NOMO-1 treated with dmso at 0.1 percent for 144 hours (cell line): ENCODE measurements around the gene GLYR1.

Experiments
- DNase-seq: peaks from one replicate; lab custom pipeline; 2025; ENCODE audit not compliant: unreplicated experiment; lab: John Stamatoyannopoulos, UW

The GLYR1 gene

DNA sequence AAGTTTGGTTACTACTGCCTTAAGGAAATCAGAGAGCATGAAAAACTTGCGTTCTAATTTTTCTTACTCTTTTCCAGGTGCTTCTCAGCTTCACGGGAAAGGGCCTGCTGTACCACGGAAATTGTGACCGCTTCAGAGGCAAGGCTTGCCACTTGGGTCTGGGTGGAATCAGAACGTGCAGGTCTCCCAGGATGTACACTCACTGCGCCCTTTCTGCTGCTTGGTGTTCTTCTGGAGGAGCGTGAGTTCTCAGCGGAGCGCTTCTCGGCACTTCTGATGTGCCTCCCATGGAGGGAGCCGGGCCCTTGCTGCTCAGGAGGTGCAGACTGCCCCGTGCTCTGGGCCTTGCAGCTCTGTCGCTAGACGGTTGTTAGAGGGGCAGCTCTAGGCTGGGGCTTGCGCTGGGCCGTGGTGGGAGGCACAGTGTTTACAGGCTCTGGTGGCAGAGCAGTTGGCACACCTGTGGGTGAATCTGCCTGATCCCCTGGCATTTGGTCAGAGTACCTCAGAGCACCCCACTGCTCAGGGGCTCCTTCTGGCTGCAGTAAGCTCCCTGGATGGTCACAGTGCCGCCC is 33.0 kb upstream of the GLYR1 start:
- DNase-seq: no peak

DNA sequence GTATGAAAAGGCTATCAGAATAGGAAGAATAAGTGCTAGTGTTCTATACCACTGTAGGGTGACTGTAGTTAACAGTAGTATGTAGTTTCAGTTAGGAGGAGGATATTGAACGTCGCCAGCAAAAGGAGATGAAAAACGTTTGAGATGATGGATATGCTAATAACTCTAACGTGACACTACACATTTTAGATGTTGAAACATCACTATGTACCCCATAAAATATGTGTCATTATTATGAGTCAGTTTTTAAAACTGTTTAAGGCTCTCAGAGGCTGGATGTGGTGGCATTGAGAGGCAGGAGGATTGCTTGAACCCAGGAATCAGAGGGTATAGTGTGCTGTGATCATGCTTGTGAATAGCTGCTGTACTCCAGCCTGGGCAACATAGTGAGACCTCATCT is 32.0 kb upstream of the GLYR1 start:
- no peak for DNase-seq

DNA sequence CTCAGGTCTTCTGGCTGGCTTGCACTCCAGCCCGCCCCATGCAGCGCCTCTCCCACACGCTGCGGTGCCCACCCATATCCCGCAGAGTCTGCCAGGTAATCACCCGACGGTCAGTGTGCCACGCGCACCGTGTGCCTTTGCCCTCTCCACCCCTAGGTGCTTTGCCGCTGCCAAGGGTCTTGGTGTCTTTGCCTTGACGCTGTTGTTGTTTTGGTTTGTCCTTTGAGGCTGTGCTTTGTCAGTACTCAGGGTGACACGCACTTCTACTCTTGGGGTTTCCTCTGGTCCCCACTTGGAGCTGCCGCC is 30.2 kb upstream of the GLYR1 start:
- DNase-seq: no peak

DNA sequence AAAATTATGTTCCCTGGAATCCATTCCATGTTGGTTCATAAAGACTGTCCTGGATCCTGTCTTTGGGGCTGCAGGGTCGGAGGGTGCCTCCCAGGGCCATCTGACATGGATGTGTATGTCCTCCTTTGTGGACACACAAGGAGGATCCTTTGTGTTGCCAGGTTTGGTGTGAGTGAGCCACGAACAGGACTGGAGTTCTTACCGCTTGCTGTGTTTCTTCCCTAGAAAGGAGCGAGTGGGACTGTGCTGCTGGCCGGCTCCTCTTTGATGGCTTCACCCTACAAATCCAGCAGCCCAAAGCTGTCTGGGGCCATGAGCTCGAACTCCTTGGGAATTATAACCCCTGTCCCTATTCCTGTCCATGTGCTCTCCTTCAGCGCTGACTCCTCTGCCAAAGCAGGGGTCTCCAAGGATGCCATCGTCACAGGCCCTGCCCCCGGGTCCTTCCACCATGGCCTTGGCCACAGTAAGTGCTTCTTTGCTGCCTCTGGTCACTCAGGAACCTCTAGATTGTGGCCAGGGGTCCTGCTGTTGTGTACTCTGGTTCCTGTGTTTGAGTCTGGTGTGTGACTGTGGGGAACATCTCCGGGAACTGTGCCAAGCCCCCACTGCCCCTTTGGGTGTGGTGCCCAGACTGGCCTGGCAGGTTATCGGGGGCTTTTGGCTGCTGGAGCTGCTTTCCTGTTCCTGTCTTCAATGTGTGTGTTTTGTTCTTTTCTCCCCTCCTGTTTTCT is 29.7 kb upstream of the GLYR1 start:
- DNase-seq: no peak

DNA sequence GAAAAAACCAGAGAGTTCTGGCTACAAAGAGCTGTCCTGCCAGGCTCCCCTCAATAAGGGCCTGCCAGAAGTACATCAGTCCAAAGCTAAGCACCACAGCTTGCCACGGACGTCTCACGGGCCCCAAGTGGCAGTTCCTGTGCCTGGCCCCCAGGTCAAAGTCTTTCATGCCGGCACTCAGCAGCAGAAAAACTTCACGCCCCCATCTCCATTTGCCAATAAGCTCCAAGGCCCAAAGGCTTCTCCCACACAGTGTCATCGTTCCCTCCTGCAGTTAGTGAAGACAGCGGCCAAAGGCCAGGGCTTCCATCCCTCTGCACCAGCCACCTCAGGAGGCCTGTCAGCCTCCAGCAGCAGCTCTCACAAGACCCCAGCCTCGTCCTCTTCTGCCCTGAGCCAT is 27.6 kb upstream of the GLYR1 start:
- DNase-seq: no peak

DNA sequence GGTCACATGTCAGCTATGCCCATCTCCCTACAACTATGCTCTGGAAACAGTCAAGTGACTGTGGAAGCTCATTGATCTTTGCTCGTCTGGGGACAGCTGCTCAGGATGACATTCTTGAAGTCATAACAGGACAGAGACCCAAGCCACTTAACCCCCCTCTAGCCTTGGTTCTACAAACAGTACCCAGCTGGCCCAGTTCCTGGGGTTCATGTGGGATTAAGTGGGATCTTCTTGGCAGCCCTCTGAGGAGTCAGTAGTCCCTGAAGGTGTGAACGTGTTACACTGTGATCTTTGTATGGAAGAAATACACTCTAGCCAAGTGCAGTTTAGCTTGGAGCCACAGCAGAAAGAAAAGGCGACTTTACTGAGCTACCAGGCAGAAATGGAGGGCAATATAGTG is 26.0 kb upstream of the GLYR1 start:
- no peak for DNase-seq

DNA sequence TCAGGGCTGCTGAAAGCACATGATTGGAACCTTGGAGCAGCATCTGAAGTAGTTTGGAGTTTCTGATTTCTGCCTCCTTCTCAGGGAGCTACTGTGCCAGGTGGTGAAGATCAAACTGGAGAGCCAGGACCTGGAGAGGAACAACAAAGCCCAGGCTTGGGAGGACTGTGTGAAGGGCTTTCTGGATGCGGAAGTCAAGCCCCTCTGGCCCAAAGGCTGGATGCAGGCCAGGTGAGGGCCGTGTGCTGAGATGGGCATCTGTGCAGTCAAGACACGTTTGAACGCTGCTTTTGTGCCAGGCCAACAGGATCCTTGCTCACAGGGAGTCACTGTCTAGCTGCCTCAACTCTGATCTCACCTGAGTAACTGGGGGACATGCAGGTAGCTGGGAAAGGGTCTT is 24.0 kb upstream of the GLYR1 start:
- DNase-seq: no peak

DNA sequence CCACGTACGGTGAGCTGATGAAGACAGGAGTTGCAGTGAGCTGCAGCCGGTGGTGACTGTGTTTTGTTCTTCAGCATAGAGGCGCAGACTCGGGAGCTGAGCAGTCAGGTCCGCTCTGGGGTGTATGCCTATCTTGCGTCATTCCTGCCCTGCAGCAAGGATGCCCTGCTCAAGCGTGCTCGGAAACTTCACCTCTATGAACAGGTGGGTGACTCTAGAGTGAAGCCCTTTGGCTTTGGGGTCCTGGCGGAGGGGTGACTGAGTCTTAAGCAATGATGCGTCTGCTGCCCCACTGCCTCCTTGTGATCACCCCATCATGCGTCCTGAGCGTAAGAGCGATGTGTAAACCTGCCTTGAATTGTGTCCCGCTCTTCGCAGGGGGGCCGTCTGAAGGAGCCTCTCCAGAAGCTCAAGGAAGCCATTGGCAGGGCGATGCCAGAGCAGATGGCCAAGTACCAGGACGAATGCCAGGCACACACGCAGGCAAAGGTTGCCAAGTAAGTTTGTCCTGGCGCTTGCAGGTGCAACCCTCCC is 23.1 kb upstream of the GLYR1 start:
- no peak for DNase-seq

DNA sequence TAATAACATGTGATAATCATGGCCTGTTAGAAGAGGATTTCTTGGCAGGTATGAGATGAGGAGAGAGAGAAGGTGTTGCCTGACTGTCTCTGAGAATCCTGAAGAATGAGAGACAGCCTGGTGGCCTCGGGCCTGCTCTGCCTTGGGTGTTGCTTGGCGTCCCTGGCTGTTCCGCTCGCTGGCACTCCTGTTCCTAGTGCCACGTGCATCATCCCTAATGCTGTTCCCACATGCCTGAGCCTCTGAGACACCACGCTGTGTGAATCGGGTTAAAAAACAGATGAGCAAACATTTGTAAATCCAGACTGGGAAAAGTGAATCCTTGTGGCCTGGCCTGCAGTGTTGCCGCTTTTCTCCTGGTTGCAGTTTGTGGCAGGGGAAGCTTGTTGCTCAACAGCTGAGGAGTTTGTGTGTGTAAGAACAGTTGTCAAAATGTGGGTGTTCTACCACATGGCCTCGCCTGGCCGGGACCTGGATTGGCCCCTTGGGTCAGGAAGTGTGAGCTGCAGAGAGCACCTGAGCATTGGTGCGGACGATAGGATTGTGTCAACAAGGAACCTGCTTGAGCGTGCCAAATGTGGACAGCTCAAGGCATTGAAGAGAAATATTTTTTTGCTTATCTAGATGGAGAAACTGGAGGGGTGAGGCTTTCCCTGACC is 22.2 kb upstream of the GLYR1 start:
- no peak for DNase-seq

DNA sequence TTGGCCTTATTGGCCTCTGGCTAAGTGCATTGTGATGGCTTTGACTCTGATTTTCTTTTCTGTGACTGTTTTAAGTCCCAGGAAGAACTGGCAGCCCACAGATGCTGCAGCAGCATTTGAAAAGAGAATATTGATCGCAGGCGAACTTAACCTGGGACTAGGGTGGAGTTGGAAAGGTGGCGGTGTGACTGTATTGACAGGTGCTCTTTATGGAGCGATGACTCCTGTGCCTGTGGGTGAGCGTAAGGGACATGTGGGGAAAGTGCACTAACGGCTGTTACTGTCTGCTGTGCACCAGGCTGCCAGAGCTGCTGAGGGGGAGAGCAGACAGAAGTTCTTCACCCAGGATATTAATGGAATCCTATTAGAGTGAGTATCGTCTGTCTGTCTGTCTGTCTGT is 21.4 kb upstream of the GLYR1 start:
- no peak for DNase-seq

DNA sequence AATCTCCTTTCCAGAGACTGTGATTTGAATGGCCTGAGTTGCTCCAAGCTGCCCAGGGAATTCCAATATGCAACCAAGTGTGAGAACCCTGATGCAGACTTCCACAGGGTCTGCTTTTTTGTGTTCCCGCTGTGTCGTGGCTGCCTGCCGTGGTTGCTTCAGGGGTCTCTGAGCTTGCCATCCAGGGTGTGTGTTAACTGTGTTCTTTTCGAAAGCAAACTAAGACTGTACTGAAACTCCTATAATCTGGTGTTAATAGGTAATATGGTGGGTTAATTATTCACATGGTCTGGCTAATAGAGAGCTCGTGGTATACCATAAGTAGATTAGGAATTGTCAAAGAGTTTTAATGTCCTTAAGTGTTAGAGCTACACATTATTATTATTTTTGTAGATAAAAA is 20.9 kb upstream of the GLYR1 start:
- DNase-seq: no peak

DNA sequence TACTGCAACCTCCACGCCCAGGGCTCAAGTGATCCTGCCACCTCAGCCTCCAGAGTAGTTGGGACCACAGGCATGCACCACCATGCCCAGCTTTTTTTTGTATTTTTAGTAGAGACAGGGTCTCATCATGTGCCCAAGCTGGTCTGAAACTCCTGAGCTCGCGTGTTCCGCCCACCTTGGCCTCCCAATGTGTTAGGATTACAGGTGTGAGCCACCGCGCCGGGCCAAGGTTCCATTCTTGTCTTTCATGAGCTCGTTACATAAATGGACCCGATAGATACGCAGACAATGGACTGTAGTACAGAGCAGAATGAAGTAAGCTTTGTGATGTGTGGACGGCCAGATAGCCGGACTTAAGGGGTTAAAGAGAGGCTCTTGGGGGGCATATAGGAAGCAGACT is 19.5 kb upstream of the GLYR1 start:
- DNase-seq: no peak

DNA sequence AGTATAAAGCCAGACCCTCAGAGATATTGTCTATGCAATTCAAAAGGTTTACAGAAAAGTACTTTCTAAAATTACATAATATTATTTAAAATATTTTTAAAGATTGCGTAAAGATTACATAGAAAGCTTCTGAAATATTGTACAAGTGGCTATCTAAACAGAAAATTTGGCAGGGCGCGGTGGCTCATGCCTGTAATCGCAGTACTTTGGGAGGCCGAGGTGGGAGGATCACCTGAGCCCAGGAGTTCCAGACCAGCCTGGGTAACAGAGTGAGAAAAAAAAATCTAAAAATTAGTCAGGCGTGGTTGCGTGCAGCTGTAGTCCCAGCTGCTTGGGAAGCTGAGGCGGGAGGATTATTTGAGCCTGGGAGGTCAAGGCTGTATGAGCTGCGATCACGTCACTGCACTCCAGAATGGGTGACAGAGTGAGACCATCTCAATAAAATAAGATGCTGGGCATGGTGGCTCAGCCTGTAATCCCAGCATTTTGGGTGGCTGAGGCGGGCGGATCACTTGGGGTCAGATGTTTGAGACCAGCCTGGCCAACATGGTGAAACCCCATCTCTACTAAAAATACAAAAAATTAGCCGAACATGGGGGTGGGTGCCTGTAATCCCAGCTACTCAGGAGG is 18.3 kb upstream of the GLYR1 start:
- no peak for DNase-seq

DNA sequence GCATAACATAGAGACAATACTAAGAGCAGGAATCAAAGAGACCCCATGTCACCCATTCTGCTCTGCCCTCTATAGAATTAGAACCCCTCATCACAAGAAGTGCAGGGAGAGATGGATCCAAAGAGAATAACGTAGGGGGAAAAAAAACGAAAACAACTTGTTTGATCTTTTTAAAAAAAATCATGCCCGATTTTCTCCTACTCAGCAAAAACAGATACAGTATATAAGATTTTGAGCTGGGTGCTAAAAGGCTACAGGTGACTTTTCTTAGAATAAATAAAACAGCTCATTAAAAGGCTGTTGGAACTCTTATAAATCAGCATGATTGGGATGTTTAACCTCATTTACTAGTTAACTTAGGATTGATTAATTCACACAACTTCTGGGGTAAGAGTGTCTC is 17.6 kb upstream of the GLYR1 start:
- DNase-seq: no peak

DNA sequence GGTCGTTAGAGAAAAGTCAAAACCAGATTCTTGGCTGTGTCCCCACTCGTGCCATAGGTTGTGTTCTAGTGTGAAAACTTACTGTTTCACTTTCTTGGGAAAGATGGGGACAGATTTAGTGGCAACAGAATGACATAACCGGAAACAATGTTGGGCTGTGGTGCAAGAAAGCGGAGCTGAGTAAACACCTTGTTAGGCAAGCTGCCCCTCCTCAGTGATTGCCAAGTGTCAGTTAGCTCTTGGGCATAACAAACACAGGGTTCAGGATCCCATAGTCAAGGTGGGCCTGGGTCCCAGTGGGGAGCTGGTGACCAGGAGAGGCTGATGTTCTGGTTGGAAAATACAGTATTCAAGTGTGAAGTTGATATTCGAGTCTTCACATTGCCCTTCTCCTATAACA is 15.6 kb upstream of the GLYR1 start:
- DNase-seq: no peak

DNA sequence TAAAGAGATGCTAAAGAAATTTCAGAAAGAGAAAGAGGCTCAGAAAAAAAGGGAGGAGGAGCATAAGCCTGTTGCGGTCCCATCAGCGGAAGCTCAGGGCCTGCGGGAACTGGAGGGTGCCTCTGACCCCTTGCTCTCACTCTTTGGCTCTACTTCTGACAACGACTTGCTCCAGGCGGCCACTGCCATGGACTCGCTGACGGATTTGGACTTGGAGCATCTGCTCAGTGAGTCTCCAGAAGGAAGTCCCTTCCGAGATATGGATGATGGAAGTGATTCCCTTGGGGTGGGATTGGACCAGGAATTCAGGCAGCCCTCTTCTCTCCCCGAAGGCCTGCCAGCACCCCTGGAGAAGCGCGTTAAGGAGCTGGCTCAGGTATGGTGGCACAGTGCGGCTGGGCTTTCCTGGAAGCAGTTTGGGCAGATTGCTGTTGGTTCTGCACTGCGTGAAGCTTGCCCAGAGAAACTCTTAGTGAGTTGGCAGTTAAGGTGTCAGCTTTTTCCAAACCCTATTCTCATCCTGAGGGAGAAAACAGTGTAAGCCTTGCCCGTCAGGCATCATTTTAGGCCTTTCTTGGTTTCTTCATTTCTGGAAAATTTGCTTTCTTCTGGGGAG is 13.7 kb upstream of the GLYR1 start:
- DNase-seq: no peak

DNA sequence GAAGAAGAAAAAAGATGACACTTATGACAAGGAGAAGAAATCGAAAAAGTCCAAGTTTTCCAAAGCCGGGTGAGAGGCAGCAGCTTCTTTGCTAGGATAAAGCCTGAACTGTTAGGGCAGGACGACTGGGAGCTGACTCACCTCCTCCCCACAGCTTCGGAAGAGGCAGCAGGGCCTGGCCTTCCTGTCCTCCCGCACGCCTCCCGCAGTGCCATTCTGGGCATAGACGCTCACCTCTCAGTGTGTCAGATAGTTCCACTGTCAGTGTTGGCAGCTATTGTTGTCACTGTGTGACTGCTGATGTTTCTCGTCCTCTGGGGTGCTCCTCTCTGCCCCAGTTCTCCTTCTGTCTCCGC is 12.8 kb upstream of the GLYR1 start:
- no peak for DNase-seq

DNA sequence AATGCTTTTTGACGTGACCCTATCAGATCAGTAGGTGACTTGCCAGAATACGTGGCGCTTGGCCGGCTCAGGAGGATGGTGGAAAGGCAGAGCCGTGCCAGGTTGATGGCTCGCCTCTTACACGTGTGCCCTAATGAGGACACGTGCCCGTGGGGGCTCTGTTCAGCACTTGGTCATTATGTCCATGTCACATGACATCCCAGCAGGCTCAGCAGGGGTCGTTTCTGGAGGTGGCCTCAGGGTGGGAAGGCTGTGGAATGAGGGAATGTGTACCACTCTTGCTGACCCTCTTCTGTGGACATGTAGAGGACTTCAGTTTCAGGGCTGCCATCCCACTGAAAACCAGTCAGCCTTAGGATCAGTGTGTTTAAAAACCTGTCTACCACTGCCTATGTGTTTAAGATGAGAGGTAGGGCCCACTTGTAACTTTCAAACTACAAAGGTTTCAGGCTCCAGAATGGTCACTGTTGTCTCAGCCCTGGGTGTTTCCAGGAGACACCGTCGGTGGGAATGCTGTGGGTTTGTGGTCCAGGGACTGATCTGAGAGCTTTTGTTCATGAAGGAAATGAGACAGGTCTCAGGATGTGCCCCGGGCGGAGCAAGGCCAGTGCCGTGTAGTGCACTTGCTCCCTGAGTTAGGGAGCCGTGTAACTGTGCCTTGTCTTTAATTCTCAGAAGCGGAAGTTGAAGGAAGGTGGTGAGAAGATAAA is 12.3 kb upstream of the GLYR1 start:
- no peak for DNase-seq

DNA sequence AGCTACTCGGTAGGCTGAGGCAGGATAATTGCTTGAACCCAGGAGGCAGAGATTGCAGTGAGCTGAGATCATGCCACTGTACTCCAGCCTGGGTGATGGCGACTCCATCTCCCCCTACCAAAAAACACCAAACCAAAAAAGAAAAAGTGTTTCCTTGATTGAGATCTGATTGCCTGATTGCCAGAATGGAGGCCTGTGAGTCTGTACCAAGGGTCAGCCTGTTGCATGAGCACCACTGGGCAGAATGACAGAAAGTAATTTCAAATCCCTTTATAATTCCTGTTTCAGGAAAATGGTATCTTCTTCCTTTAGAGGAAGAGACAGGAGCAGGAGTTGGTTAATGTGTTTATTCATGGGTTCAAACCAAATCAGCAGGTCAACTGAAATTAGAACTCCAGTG is 8.7 kb upstream of the GLYR1 start:
- DNase-seq: no peak

DNA sequence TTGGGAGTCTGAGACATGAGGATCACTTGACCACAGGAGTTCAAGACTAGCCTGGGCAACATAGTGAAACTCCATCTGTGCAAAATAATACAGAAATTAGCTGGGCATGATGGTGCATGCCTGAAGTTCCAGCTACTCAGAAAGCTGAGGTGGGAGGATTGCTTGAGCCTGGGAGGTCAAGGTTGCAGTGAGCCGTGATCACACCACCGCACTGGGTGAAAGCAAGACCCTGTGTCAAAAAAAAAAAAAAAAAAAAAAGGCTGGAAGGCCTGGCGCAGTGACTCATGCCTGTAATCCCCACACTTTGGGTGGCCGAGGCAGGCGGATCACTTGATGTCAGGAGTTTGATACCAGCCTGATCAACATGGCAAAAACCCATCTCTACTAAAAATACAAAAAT is 8.3 kb upstream of the GLYR1 start:
- DNase-seq: no peak

DNA sequence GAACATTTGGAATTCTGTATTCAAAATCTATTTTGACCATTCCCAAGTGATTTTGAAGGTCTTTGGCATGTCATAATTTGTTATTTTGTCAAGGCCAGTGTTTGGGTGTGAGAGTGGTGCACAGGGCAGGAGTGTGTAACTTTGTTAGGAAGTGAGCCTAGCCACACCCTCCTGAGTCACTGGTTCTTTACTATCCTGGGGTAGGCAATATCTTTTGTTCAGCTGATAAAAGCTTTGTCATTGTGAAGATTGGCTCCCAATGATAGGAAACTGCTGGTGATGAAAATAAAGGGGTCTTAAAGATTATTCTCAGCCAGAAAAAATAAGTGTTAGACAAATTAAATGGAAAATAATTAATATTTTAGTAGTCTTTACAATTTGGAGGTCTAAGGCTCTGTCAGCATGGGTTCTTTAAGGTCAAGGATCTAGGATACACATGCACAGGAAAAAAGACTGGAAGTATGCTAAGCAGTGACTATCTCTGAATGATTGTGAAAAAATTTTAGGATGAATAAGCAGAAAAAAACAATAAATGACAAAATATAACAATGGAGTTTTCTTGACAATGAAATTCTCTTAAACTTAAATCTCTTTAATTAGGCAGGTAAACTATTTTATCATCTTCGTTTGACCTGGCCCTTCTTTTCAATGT is 5.3 kb upstream of the GLYR1 start:
- DNase-seq: no peak
